Lung (tissue), 12 donors: ENCODE data around the gene TAGLN3. TPM values are rescaled to one million over a fixed set of nuclear protein-coding genes. Genes with fewer than 3 reads are reported as not detected.
A peak's percentile ranks its signal among the peaks of the same experiment; 100 is the strongest.

Experiments
- ATAC-seq: fragments of 200-7000 bp; cut with Tn5 transposase; one replicate; pipeline ENCODE4 v1.9.1; 2020; ENCODE audit warnings: moderate number of reproducible peaks; ENCODE audit not compliant: insufficient read depth, low FRiP score
- DNase-seq, 3 donors: peaks; one replicate each; pipeline ENCODE4 v3.0.0-alpha.2; 2013 to 2017
- H3K27ac ChIP-seq, 2 donors: one replicate each; pipeline ENCODE4 v1.5.1; 2013; ENCODE audit warnings: mild to moderate bottlenecking in 2 of 2, moderate library complexity in 2 of 2, control low read depth in 1 of 2, inconsistent platforms in 1 of 2, low read depth in 1 of 2, low read length in 1 of 2
- H3K27me3 ChIP-seq, 3 donors: one replicate each; pipeline ENCODE4 v1.5.1; 2013; ENCODE audit warnings: low read length in 2 of 3; ENCODE audit not compliant: control insufficient read depth in 3 of 3, insufficient read depth in 3 of 3
- H3K36me3 ChIP-seq, 4 donors: one replicate each; pipeline ENCODE4 v1.5.1; 2013; ENCODE audit warnings: low read length in 4 of 4, mild to moderate bottlenecking in 1 of 4, moderate library complexity in 1 of 4; ENCODE audit not compliant: control insufficient read depth in 4 of 4, insufficient read depth in 4 of 4
- H3K4me1 ChIP-seq, 5 donors: one replicate each; pipeline ENCODE4 v1.5.1; 2013; ENCODE audit warnings: low read length in 5 of 5, mild to moderate bottlenecking in 2 of 5, moderate library complexity in 1 of 5; ENCODE audit not compliant: control insufficient read depth in 5 of 5, insufficient read depth in 5 of 5
- H3K4me3 ChIP-seq: one replicate; pipeline ENCODE4 v1.5.1; 2013; ENCODE audit warnings: mild to moderate bottlenecking, control low read depth, moderate library complexity
- H3K9ac ChIP-seq, 2 donors: one replicate each; pipeline ENCODE4 v1.5.1; 2013; ENCODE audit warnings: low read length in 2 of 2, control low read depth in 1 of 2; ENCODE audit not compliant: insufficient read depth in 1 of 2
- H3K9me3 ChIP-seq, 4 donors: one replicate each; pipeline ENCODE4 v1.5.1; 2013; ENCODE audit warnings: low read length in 3 of 4, mild to moderate bottlenecking in 1 of 4, moderate library complexity in 1 of 4; ENCODE audit not compliant: control insufficient read depth in 4 of 4, insufficient read depth in 3 of 4
- WGBS, 2 donors: extraction: QIAGEN DNeasy Blood & Tissue Kit; methylation state at CpG; one replicate each; pipeline ENCODE4 v1.1.7; 2013; 5-methylcytosine and 5-hydroxymethylcytosine counted together
- polyA plus RNA-seq, 2 donors: library from polyadenylated mRNA; stranded (reverse); fragments of 200-250 nt; gene quantifications; one replicate each; pipeline ENCODE4 v1.2.1, GENCODE V29; 2013
- total RNA-seq, 2 donors: library from RNA; depleted of rRNA in 1 of 2; stranded (reverse); fragments of >200 nt in 1 of 2; gene quantifications; one replicate each; pipeline ENCODE4 v1.2.1, GENCODE V29; 2014 to 2021
- TF ChIP-seq, protein P1 (sequence below): IDR thresholded peaks from 2 replicates; pipeline ENCODE4 v1.5.1; 2012; ENCODE audit warnings: mild to moderate bottlenecking; ENCODE audit errors: control extremely low read depth, extremely low read depth
- donor health status: control.
- donor health status: control.
- donor health status: Bipolar disorder and iron deficiency.
- donor health status: healthy.
- donor health status: DM: yes; HTN: yes; CAD: no.

Gene TAGLN3
- total and polyA plus RNA-seq, 4 donors: 0.71 to 2.6 (median 1.6) TPM

DNA sequence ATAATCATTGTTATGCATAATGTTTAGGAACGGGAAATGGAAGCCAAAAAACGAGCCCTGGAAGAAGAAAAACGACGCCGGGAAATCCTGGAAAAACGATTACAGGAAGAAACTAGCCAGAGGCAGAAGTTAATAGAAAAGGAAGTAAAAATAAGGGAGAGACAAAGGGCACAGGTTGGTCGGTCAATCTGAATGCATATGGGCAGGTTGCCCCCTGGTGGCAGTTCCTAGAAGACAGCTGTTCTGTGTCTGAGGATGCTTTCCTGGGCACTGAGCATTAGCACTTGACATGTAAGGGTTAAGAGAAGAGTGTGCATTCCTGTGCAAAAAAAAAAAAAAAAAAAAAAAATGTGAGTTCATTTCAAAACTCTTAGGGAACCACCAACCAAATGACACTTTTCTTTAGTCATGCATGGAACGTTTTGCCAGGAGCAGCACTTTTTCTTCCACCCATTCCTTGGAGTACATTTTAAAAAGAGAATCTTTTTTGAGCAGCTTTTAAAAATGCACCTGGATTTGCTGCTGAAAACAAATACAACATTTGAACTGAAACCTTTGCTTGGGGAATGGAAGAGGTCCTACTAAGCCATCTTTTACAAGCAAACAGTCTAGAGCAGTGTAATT lies 31.0 kb upstream of the TAGLN3 start:
- Histone ChIP-seq H3K27ac (peak overlapping the region in 1 of 2 donors; percentile 53), H3K9ac (no peak overlapping the region)
- TF ChIP-seq, protein P1, sequence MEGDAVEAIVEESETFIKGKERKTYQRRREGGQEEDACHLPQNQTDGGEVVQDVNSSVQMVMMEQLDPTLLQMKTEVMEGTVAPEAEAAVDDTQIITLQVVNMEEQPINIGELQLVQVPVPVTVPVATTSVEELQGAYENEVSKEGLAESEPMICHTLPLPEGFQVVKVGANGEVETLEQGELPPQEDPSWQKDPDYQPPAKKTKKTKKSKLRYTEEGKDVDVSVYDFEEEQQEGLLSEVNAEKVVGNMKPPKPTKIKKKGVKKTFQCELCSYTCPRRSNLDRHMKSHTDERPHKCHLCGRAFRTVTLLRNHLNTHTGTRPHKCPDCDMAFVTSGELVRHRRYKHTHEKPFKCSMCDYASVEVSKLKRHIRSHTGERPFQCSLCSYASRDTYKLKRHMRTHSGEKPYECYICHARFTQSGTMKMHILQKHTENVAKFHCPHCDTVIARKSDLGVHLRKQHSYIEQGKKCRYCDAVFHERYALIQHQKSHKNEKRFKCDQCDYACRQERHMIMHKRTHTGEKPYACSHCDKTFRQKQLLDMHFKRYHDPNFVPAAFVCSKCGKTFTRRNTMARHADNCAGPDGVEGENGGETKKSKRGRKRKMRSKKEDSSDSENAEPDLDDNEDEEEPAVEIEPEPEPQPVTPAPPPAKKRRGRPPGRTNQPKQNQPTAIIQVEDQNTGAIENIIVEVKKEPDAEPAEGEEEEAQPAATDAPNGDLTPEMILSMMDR: peak; percentile 92

DNA sequence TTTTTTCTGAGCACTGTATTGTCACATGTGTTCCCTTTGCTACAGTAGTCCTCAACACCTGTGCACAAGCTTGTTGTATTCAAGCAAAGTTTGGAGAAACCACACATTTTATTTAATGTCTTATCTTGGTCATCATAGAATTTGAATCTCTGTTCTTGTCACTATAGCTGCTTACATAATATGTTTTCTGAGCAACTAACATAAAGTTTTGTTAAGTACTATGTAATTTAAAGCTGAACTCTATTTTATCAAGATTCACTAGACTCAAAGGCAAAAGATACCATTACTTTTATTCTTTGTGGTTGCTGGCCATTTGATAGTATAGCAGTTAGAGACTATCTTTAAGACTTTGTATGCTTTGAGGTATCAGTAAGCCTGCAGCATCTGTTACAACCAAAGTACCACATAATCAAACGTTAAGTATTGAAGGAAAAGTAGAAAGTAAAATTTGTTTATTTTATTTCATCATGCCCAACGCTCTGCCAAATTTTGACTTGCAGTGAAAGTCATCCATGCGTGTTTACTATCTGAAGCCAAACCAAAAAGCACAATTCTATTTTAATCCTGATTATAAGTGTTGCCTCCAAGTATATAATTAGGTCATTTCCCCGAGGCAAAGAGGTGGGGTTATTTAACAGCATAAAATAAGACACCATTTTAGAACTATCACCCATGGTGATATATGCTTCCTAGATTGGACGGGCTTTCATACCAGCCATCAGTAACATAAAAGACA lies 30.2 kb upstream of the TAGLN3 start:
- H3K4me1 ChIP-seq: peaks cover 0 to 58% (median 12%) of the 10 kb centered on the region in 5 donors

More for the DNA sequence above, 31.0 kb upstream of the TAGLN3 start:
- no peak overlapping the region for H3K4me3 ChIP-seq
- H3K4me1 ChIP-seq: peaks cover 0 to 58% (median 12%) of the 10 kb centered on the region in 5 donors
- ATAC-seq (peak; percentile 93), DNase-seq (peak; percentile 84 to 88 (median 87))
- no peaks in the 10 kb centered on the region for H3K27me3 ChIP-seq
- H3K9me3 ChIP-seq: no peaks in the 10 kb centered on the region
- 10 to 12% methylated on average over 8 of the region's 8 CpGs for WGBS, 2 donors
- peaks cover 0 to 21% (median 4%) of the 10 kb centered on the region in 4 donors for H3K36me3 ChIP-seq

GRCh38 chr3:111970376-111970775 lies 28.3 kb upstream of the TAGLN3 start:
- H3K9me3 ChIP-seq: no peaks in the 10 kb centered on the region
- DNase-seq: peak in 2 of 3 donors; percentile 80 to 87
- no peak for ATAC-seq

More for the DNA sequence above, 30.2 kb upstream of the TAGLN3 start:
- Histone ChIP-seq H3K27me3 (no peaks in the 10 kb centered on the region), H3K9ac (peak overlapping the region in 1 of 2 donors; percentile 48), H3K27ac (no peak overlapping the region), H3K9me3 (no peaks in the 10 kb centered on the region), H3K36me3 (peaks cover 0 to 23% (median 4%) of the 10 kb centered on the region in 4 donors), H3K4me3 (no peak overlapping the region)
- ATAC-seq (no peak), DNase-seq (peak; percentile 24 to 94 (median 93))
- 37 to 59% methylated on average over 5 of the region's 5 CpGs for WGBS, 2 donors
- TF ChIP-seq, protein P1: no peak

More at GRCh38 chr3:111970376-111970775, 28.3 kb upstream of the TAGLN3 start:
- 77% methylated on average over 3 of the region's 3 CpGs for WGBS, 2 donors
- H3K36me3 ChIP-seq: peaks cover 0 to 21% (median 2%) of the 10 kb centered on the region in 4 donors
- no peaks in the 10 kb centered on the region for H3K27me3 ChIP-seq
- TF ChIP-seq, protein P1: no peak
- no peak overlapping the region for H3K4me3 ChIP-seq
- peaks cover 0 to 58% (median 12%) of the 10 kb centered on the region in 5 donors for H3K4me1 ChIP-seq
- no peak overlapping the region for H3K27ac ChIP-seq
- H3K9ac ChIP-seq: peak overlapping the region in 1 of 2 donors; percentile 3
